Testis (tissue), 2 donors: ENCODE data around the gene MAGEB2.

Source experiments
- POLR2A ChIP-seq: fragments of 450-650 bp; IDR thresholded peaks from one replicate; pipeline ENCODE4 v1.6.1; 2017; ENCODE audit warnings: antibody characterized with exemption, mild to moderate bottlenecking, moderate library complexity
- TF ChIP-seq, protein P1 (sequence below), 3 experiments: fragments of 450-650 bp in 2 of 3; fragments of 200-600 bp in 1 of 3; sonication (generic) in 1 of 3; IDR thresholded peaks; one replicate each; pipeline ENCODE4 v1.5.1; 2016 to 2019; ENCODE audit warnings: antibody characterized with exemption in 3 of 3, mild to moderate bottlenecking in 2 of 3, moderate library complexity in 1 of 3

DNA sequence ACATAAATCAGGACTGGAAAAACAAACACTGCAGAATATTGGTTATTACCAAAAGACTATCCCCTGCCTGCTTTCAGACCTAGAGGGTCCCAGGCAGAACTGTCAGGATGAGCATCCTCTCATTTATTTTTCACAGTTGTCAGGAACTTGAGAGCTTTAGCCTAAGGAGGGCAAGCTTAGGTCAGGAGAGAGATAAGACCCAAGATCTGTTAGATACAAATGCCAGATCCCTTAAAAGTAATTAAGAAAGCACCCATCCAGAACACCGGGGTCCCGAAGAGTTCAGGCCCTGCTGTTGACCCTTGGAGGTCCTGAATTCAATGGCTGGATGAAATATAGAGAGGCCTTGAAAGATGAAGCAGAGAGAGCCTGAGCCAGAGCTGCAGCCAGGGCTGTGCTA is 9.2 kb downstream of the MAGEB2 start:
- TF ChIP-seq, protein P1, sequence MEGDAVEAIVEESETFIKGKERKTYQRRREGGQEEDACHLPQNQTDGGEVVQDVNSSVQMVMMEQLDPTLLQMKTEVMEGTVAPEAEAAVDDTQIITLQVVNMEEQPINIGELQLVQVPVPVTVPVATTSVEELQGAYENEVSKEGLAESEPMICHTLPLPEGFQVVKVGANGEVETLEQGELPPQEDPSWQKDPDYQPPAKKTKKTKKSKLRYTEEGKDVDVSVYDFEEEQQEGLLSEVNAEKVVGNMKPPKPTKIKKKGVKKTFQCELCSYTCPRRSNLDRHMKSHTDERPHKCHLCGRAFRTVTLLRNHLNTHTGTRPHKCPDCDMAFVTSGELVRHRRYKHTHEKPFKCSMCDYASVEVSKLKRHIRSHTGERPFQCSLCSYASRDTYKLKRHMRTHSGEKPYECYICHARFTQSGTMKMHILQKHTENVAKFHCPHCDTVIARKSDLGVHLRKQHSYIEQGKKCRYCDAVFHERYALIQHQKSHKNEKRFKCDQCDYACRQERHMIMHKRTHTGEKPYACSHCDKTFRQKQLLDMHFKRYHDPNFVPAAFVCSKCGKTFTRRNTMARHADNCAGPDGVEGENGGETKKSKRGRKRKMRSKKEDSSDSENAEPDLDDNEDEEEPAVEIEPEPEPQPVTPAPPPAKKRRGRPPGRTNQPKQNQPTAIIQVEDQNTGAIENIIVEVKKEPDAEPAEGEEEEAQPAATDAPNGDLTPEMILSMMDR (IDR thresholded peaks at IDR 0.05): no peak
- TF ChIP-seq POLR2A: no peak
